Measurements from ENCODE around the gene ELANE.

- TF ChIP-seq CTCF (IDR thresholded peaks at IDR 0.05) (no peak), POLR2A (IDR thresholded peaks at IDR 0.05) (no peak)
These were observed 20.4 kb upstream of the ELANE start for GRCh38 chr19:831407-832369.

Data from prostate gland (tissue), 2 donors.